H1 (cell line): ENCODE measurements around the gene LDLRAD3. TPM values are rescaled to one million over a fixed set of nuclear protein-coding genes. Genes with fewer than 3 reads are reported as not detected.

Experiments used
- CTCF ChIA-PET: fragments of 300-600 bp; sonication (Branson Sonifier 250); formaldehyde crosslinking; loops from one replicate; lab custom pipeline; 2021; ENCODE audit not compliant: partially characterized antibody; lab: Charles Lee
- POLR2A ChIA-PET: fragments of 300-600 bp; sonication (Branson Sonifier 250); formaldehyde crosslinking; loops from one replicate; lab custom pipeline; 2021; ENCODE audit warnings: inconsistent platforms; ENCODE audit not compliant: partially characterized antibody; lab: Charles Lee
- DNase-seq, 2 experiments: peaks; one replicate each; pipeline versions ENCODE4 v3.0.0 to v3.0.0-alpha.2; 2010 to 2022; ENCODE audit warnings: low spot score in 2 of 2, low read depth in 1 of 2, mixed read lengths in 1 of 2
- FAIRE-seq: peaks from 2 replicates; lab custom pipeline; 2011; peaks lifted over from hg19 to GRCh38; lab: Jason Lieb, UNC
- H2AFZ ChIP-seq: 2 replicates; pipeline ENCODE4 v1.8.1; 2012; ENCODE audit warnings: low read length, inconsistent platforms
- H2AK5ac ChIP-seq: 2 replicates; pipeline ENCODE4 v1.6.1; 2013; ENCODE audit warnings: low read depth, low read length
- H2BK120ac ChIP-seq: replicated peaks from 2 replicates; pipeline ENCODE3; 2013; ENCODE audit warnings: low read depth, low read length, inconsistent platforms
- H2BK12ac ChIP-seq: 2 replicates; pipeline ENCODE4 v1.6.1; 2013; ENCODE audit warnings: low read depth, low read length
- H2BK15ac ChIP-seq: 2 replicates; pipeline ENCODE4 v1.6.1; 2013; ENCODE audit warnings: low read length
- H2BK20ac ChIP-seq: 2 replicates; pipeline ENCODE4 v1.6.1; 2013; ENCODE audit warnings: low read length
- H2BK5ac ChIP-seq: 2 replicates; pipeline ENCODE4 v1.6.1; 2013; ENCODE audit warnings: low read depth, low read length
- H3K14ac ChIP-seq: 2 replicates; pipeline ENCODE4 v1.6.1; 2013; ENCODE audit warnings: inconsistent platforms; ENCODE audit not compliant: insufficient read length
- H3K18ac ChIP-seq: 2 replicates; pipeline ENCODE4 v1.6.1; 2013; ENCODE audit warnings: low read length; ENCODE audit errors: extremely low read depth
- H3K23ac ChIP-seq: 2 replicates; pipeline ENCODE4 v1.6.1; 2013; ENCODE audit warnings: inconsistent platforms; ENCODE audit not compliant: insufficient read length
- H3K23me2 ChIP-seq: 2 replicates; pipeline ENCODE4 v1.6.1; 2013; ENCODE audit warnings: low read depth, low read length
- H3K27ac ChIP-seq: 2 replicates; pipeline ENCODE4 v1.6.1; 2011; ENCODE audit warnings: low read depth, low read length, inconsistent platforms
- H3K27me3 ChIP-seq, 4 experiments: replicated peaks in 1 of 4; 1 replicate in 1 of 4; 2 replicates in 3 of 4; pipeline versions ENCODE4 v1.6.1 to v1.8.1; 2011 to 2013; ENCODE audit warnings: low read length in 3 of 4, mild to moderate bottlenecking in 3 of 4, inconsistent platforms in 2 of 4, mixed read lengths in 2 of 4, moderate library complexity in 1 of 4; ENCODE audit not compliant: control insufficient read depth in 3 of 4, insufficient read depth in 3 of 4; ENCODE audit errors: extremely low read depth in 1 of 4
- H3K36me3 ChIP-seq, 4 experiments: 2 replicates each; pipeline versions ENCODE4 v1.6.1 to v1.8.1; 2011 to 2013; ENCODE audit warnings: mild to moderate bottlenecking in 4 of 4, low read length in 3 of 4, moderate library complexity in 2 of 4, control low read depth in 1 of 4, inconsistent platforms in 1 of 4; ENCODE audit not compliant: insufficient read depth in 4 of 4, control insufficient read depth in 2 of 4
- H3K4ac ChIP-seq: replicated peaks from 2 replicates; pipeline ENCODE3; 2013; ENCODE audit warnings: low read length, low read depth, mixed read lengths, inconsistent platforms; ENCODE audit not compliant: insufficient read length
- H3K4me1 ChIP-seq, 4 experiments: replicated peaks in 1 of 4; 1 replicate in 1 of 4; 2 replicates in 3 of 4; pipeline versions ENCODE4 v1.6.1 to v1.8.1; 2011 to 2013; ENCODE audit warnings: low read length in 3 of 4, inconsistent platforms in 2 of 4, mixed read lengths in 1 of 4; ENCODE audit not compliant: insufficient read depth in 4 of 4, control insufficient read depth in 3 of 4
- H3K4me2 ChIP-seq, 2 experiments: 2 replicates each; pipeline versions ENCODE4 v1.6.1 to v1.8.1; 2011 to 2013; ENCODE audit warnings: low read depth in 2 of 2, low read length in 2 of 2, control low read depth in 1 of 2, inconsistent platforms in 1 of 2, mild to moderate bottlenecking in 1 of 2; ENCODE audit not compliant: insufficient read depth in 1 of 2
- H3K4me3 ChIP-seq, 4 experiments: fragments of 200-600, 300-600 bp in 1 of 4; sonication (generic), shearing (Covaris generic), sonication (Bioruptor Twin) in 1 of 4; 2 replicates each; pipeline versions ENCODE4 v1.5.1 to v1.8.1; 2011 to 2016; ENCODE audit warnings: low read length in 4 of 4, low read depth in 3 of 4, control low read depth in 2 of 4, inconsistent platforms in 2 of 4, mild to moderate bottlenecking in 2 of 4, mixed read lengths in 1 of 4, moderate library complexity in 1 of 4; ENCODE audit not compliant: insufficient read depth in 2 of 4; ENCODE audit errors: extremely low read depth in 1 of 4
- H3K56ac ChIP-seq: replicated peaks from 2 replicates; pipeline ENCODE3; 2013; ENCODE audit warnings: low read depth, mild to moderate bottlenecking, mixed read lengths, low read length, inconsistent platforms; ENCODE audit not compliant: insufficient read length
- H3K79me1 ChIP-seq: 2 replicates; pipeline ENCODE4 v1.6.1; 2013; ENCODE audit warnings: low read depth, low read length, control low read depth
- H3K79me2 ChIP-seq, 2 experiments: 2 replicates each; pipeline versions ENCODE4 v1.6.1 to v1.8.1; 2012 to 2013; ENCODE audit warnings: low read length in 2 of 2, mild to moderate bottlenecking in 2 of 2, inconsistent platforms in 1 of 2; ENCODE audit not compliant: insufficient read depth in 2 of 2, control insufficient read depth in 1 of 2
- H3K9ac ChIP-seq, 4 experiments: replicated peaks in 1 of 4; 1 replicate in 1 of 4; 2 replicates in 3 of 4; pipeline versions ENCODE4 v1.6.1 to v1.8.1; 2011 to 2013; ENCODE audit warnings: low read depth in 3 of 4, low read length in 3 of 4, control low read depth in 2 of 4, mild to moderate bottlenecking in 2 of 4, moderate library complexity in 2 of 4, inconsistent platforms in 1 of 4; ENCODE audit errors: extremely low read depth in 1 of 4
- H3K9me3 ChIP-seq, 2 experiments: 2 replicates each; pipeline versions ENCODE4 v1.6.1 to v1.8.1; 2012 to 2013; ENCODE audit warnings: mild to moderate bottlenecking in 2 of 2, moderate library complexity in 2 of 2, control low read depth in 1 of 2, inconsistent platforms in 1 of 2, low read depth in 1 of 2, low read length in 1 of 2, mixed read lengths in 1 of 2; ENCODE audit not compliant: insufficient read depth in 2 of 2
- H4K20me1 ChIP-seq, 2 experiments: replicated peaks in 1 of 2; 2 replicates each; pipeline versions ENCODE3 to v1.8.1; 2011 to 2013; ENCODE audit warnings: inconsistent platforms in 2 of 2, low read length in 2 of 2, mild to moderate bottlenecking in 1 of 2; ENCODE audit not compliant: insufficient read depth in 2 of 2, control insufficient read depth in 1 of 2
- H4K5ac ChIP-seq: 2 replicates; pipeline ENCODE4 v1.6.1; 2013; ENCODE audit warnings: low read length, low read depth, mixed read lengths, inconsistent platforms; ENCODE audit not compliant: insufficient read length
- H4K8ac ChIP-seq: 2 replicates; pipeline ENCODE4 v1.8.0; 2013; ENCODE audit warnings: mild to moderate bottlenecking, moderate library complexity, low read length, inconsistent platforms; ENCODE audit not compliant: insufficient read depth; ENCODE audit errors: extremely low read depth
- H4K91ac ChIP-seq: replicated peaks from 2 replicates; pipeline ENCODE3; 2013; ENCODE audit warnings: low read length, mixed read lengths, inconsistent platforms; ENCODE audit not compliant: insufficient read length
- EGR1 ChIP-seq: IDR thresholded peaks from 2 replicates; pipeline ENCODE4 v1.6.1; 2011; ENCODE audit warnings: low read depth, low read length, borderline replicate concordance
- FOSL1 ChIP-seq: IDR thresholded peaks from 2 replicates; pipeline ENCODE4 v1.6.1; 2011; ENCODE audit warnings: mild to moderate bottlenecking, low read depth, low read length, moderate library complexity; ENCODE audit not compliant: insufficient read depth
- GABPA ChIP-seq: IDR thresholded peaks from 2 replicates; pipeline ENCODE4 v1.6.1; 2011; ENCODE audit warnings: mild to moderate bottlenecking, low read length, moderate library complexity, borderline replicate concordance; ENCODE audit not compliant: insufficient read depth
- JUN ChIP-seq: IDR thresholded peaks from 2 replicates; pipeline ENCODE4 v1.6.1; 2011; ENCODE audit warnings: low read depth, mild to moderate bottlenecking, improper control_type of control experiment, low read length
- JUND ChIP-seq: IDR thresholded peaks from 2 replicates; pipeline ENCODE4 v1.6.1; 2011; ENCODE audit warnings: mild to moderate bottlenecking, improper control_type of control experiment, low read length
- MAX ChIP-seq: IDR thresholded peaks from 2 replicates; pipeline ENCODE4 v1.6.1; 2012; ENCODE audit warnings: inconsistent platforms
- NRF1 ChIP-seq: IDR thresholded peaks from 2 replicates; pipeline ENCODE4 v1.6.1; 2011; ENCODE audit warnings: mild to moderate bottlenecking, low read depth, low read length, improper control_type of control experiment
- POLR2A ChIP-seq, 2 experiments: IDR thresholded peaks; 1 replicate in 1 of 2; 2 replicates in 1 of 2; pipeline ENCODE4 v1.6.1; 2011; ENCODE audit warnings: low read depth in 2 of 2, low read length in 2 of 2, mild to moderate bottlenecking in 2 of 2; ENCODE audit errors: control extremely low read depth in 1 of 2
- RAD21 ChIP-seq, 2 experiments: IDR thresholded peaks in 1 of 2; conservative IDR thresholded peaks in 1 of 2; 2 replicates each; pipeline ENCODE4 v1.6.1; 2011; ENCODE audit warnings: low read depth in 2 of 2, low read length in 2 of 2, improper control_type of control experiment in 1 of 2, inconsistent platforms in 1 of 2, mild to moderate bottlenecking in 1 of 2, moderate library complexity in 1 of 2
- RXRA ChIP-seq: IDR thresholded peaks from 2 replicates; pipeline ENCODE4 v1.6.1; 2011; ENCODE audit warnings: low read depth, mild to moderate bottlenecking, low read length, moderate library complexity; ENCODE audit not compliant: insufficient read depth
- SRF ChIP-seq: IDR thresholded peaks from 2 replicates; pipeline ENCODE4 v1.6.1; 2011; ENCODE audit warnings: mild to moderate bottlenecking, low read depth, low read length, moderate library complexity
- TAF7 ChIP-seq: optimal IDR thresholded peaks from 2 replicates; pipeline ENCODE3; 2011; ENCODE audit warnings: low read depth, mild to moderate bottlenecking, inconsistent platforms, low read length, moderate library complexity, borderline replicate concordance
- TBP ChIP-seq: IDR thresholded peaks from 2 replicates; pipeline ENCODE4 v1.6.1; 2011; ENCODE audit warnings: low read depth, low read length, improper control_type of control experiment
- WGBS, 2 experiments: shearing (Covaris generic) in 1 of 2; methylation state at CpG; one replicate each; pipeline versions ENCODE4 v1.1.6 to v1.1.7; 2013 to 2015; ENCODE audit warnings: low lambda C conversion rate in 2 of 2, mixed read lengths in 2 of 2, inconsistent platforms in 1 of 2, low coverage in 1 of 2, missing lambda C conversion rate in 1 of 2; ENCODE audit not compliant: insufficient replicate concordance in 2 of 2, insufficient coverage in 1 of 2, insufficient read length in 1 of 2; ENCODE audit errors: extremely low coverage in 1 of 2, missing lambda C conversion rate in 1 of 2; 5-methylcytosine and 5-hydroxymethylcytosine counted together
- polyA plus RNA-seq, 7 experiments: library from polyadenylated mRNA; depleted of rRNA in 3 of 7; stranded (reverse) in 5 of 7; unstranded in 2 of 7; fragments of >200 nt in 5 of 7; fragments of 200-250 nt in 2 of 7; gene quantifications; 1 replicate in 5 of 7; 2 replicates in 1 of 7; 4 replicates in 1 of 7; pipeline versions ENCODE4 v1.2.1 to v1.2.3, GENCODE V29; 2011 to 2013; ENCODE audit warnings: missing spikeins in 2 of 7, mixed read lengths in 2 of 7
- total RNA-seq: library from RNA; stranded (reverse); fragmentation: NEBNext Ultra II Directional; extraction: Animal tissue kit (Norgen Biotek cat#: 25700); gene quantifications from 2 replicates; pipeline ENCODE4 v1.2.1, GENCODE V29; 2021

Gene LDLRAD3
- total and polyA plus RNA-seq, 2 of the 8 experiments (the other 6 are each of a cell fraction or from before 2014, with no cell fraction given): 18.6 to 22.8 TPM

- no peaks in the 10 kb centered on the region for H3K23me2 ChIP-seq
- H3K79me1 ChIP-seq: no peaks in the 10 kb centered on the region
- no peak overlapping the region for H3K4ac ChIP-seq
- no peaks in the 10 kb centered on the region for H3K27me3 ChIP-seq
- no peaks in the 10 kb centered on the region for H3K9me3 ChIP-seq
- no peak overlapping the region for H2BK5ac ChIP-seq
- no peak for DNase-seq
- no peak overlapping the region for H3K56ac ChIP-seq
- no peak overlapping the region for H3K4me3 ChIP-seq
- no peaks in the 10 kb centered on the region for H4K20me1 ChIP-seq
- H3K79me2 ChIP-seq: no peaks in the 10 kb centered on the region
- WGBS, 2 experiments: 91% methylated on average over 1 of the region's 1 CpG; no CpG with 5 or more reads in 1 of the 2 experiments
- no peak overlapping the region for H3K4me2 ChIP-seq
- no peaks in the 10 kb centered on the region for H3K4me1 ChIP-seq
- H4K5ac ChIP-seq: no peak overlapping the region
- no peak for FAIRE-seq
- no peak overlapping the region for H3K27ac ChIP-seq
- no peak overlapping the region for H2BK20ac ChIP-seq
- no peak overlapping the region for H2BK120ac ChIP-seq
- H3K9ac ChIP-seq: no peak overlapping the region
- H2BK12ac ChIP-seq: no peak overlapping the region
- H2BK15ac ChIP-seq: no peak overlapping the region
- H3K18ac ChIP-seq: no peak overlapping the region
- no peak for TF ChIP-seq RAD21 (IDR thresholded peaks at IDR 0.05 in 1 of 2, conservative IDR thresholded peaks at IDR 0.05 in 1 of 2; ENCODE audit: low read depth in 2 of 2, low read length in 2 of 2)
- TF ChIP-seq TBP: no peak
- TF ChIP-seq MAX: no peak
- TF ChIP-seq SRF: no peak
- TF ChIP-seq GABPA: no peak
- no peak for TF ChIP-seq NRF1
- TF ChIP-seq JUND: no peak
- no peak for TF ChIP-seq TAF7
- TF ChIP-seq RXRA: no peak
- no peak for TF ChIP-seq POLR2A (IDR thresholded peaks at IDR 0.05; ENCODE audit: control extremely low read depth in 1 of 2, low read depth in 2 of 2, low read length in 2 of 2)
- no peak for TF ChIP-seq EGR1
- TF ChIP-seq FOSL1: no peak
- TF ChIP-seq JUN: no peak
- ChIA-PET POLR2A (no interaction called here), CTCF (no interaction called here)
- no peak overlapping the region for H3K23ac ChIP-seq
- H3K36me3 ChIP-seq: no peaks in the 10 kb centered on the region
- H2AFZ ChIP-seq: no peak overlapping the region
- no peak overlapping the region for H2AK5ac ChIP-seq
- H4K91ac ChIP-seq: no peak overlapping the region
- H4K8ac ChIP-seq: no peak overlapping the region
- no peak overlapping the region for H3K14ac ChIP-seq
These were observed 32.2 kb upstream of the LDLRAD3 start for GRCh38 chr11:35911616-35912165.
